HepG2 (cell line): Measurements from ENCODE around the gene RIIAD1. TPM values are rescaled to one million over a fixed set of nuclear protein-coding genes. Genes with fewer than 3 reads are reported as not detected.

Experiments
- CAMTA2 ChIP-seq: sonication (generic); formaldehyde crosslinking; IDR thresholded peaks from 2 replicates; pipeline ENCODE4 v1.4.0; 2020; ENCODE audit warnings: mild to moderate bottlenecking, missing genetic modification reagents, borderline replicate concordance
- CERS6 ChIP-seq: sonication (generic); formaldehyde crosslinking; IDR thresholded peaks from 2 replicates; pipeline ENCODE4 v1.5.0; 2020; ENCODE audit warnings: missing genetic modification reagents
- FOXK2 ChIP-seq: fragments of 450-650 bp; IDR thresholded peaks from 2 replicates; pipeline ENCODE4 v1.6.1; 2016
- HMG20A ChIP-seq: IDR thresholded peaks from 2 replicates; pipeline ENCODE4 v1.6.1; 2016; ENCODE audit warnings: borderline replicate concordance
- HNRNPH1 ChIP-seq: fragments of 200-400 bp; formaldehyde crosslinking; optimal IDR thresholded peaks from 2 replicates; pipeline ENCODE3; 2017; ENCODE audit warnings: mild to moderate bottlenecking, low read depth, low read length
- IKZF5 ChIP-seq: IDR thresholded peaks from 2 replicates; pipeline ENCODE4 v1.6.1; 2018; ENCODE audit warnings: missing genetic modification reagents, mild to moderate bottlenecking, missing compliant biosample characterization
- PHB2 ChIP-seq: fragments of 450-650 bp; IDR thresholded peaks from 2 replicates; pipeline ENCODE4 v1.6.1; 2018; ENCODE audit not compliant: partially characterized antibody
- RNF2 ChIP-seq: fragments of 450-650 bp; conservative IDR thresholded peaks from 2 replicates; pipeline ENCODE4 v1.6.1; 2016; ENCODE audit warnings: low read depth
- SAP130 ChIP-seq: IDR thresholded peaks from 2 replicates; pipeline ENCODE4 v1.6.1; 2016; ENCODE audit warnings: low read depth
- SATB2 ChIP-seq: sonication (generic); formaldehyde crosslinking; IDR thresholded peaks from 2 replicates; pipeline ENCODE4 v1.5.0; 2020; ENCODE audit warnings: missing genetic modification reagents
- SRSF1 ChIP-seq: fragments of 200-400 bp; formaldehyde crosslinking; optimal IDR thresholded peaks from 2 replicates; pipeline ENCODE3; 2017; ENCODE audit warnings: mild to moderate bottlenecking, low read depth, low read length, moderate library complexity
- TBX2 ChIP-seq: sonication (generic); formaldehyde crosslinking; IDR thresholded peaks from 2 replicates; pipeline ENCODE4 v1.5.0; 2020; ENCODE audit warnings: missing genetic modification reagents, mild to moderate bottlenecking, borderline replicate concordance
- TERF1 ChIP-seq: sonication (generic); formaldehyde crosslinking; IDR thresholded peaks from 2 replicates; pipeline ENCODE4 v1.8.0; 2022; ENCODE audit warnings: mild to moderate bottlenecking, missing genetic modification reagents, moderate library complexity
- ZFP36L1 ChIP-seq: sonication (generic); formaldehyde crosslinking; IDR thresholded peaks from 2 replicates; pipeline ENCODE4 v1.8.0; 2022; ENCODE audit warnings: mild to moderate bottlenecking, missing genetic modification reagents, moderate library complexity
- ZFP36L2 ChIP-seq: sonication (generic); formaldehyde crosslinking; IDR thresholded peaks from 2 replicates; pipeline ENCODE4 v1.4.0; 2020; ENCODE audit warnings: missing genetic modification reagents
- ZMYM4 ChIP-seq: sonication (generic); formaldehyde crosslinking; IDR thresholded peaks from 2 replicates; pipeline ENCODE4 v1.8.1; 2023; ENCODE audit warnings: mild to moderate bottlenecking, missing genetic modification reagents
- ZNF207 ChIP-seq: fragments of 450-650 bp; IDR thresholded peaks from 2 replicates; pipeline ENCODE4 v1.6.1; 2016; ENCODE audit warnings: antibody characterized with exemption, borderline replicate concordance
- ZNF337 ChIP-seq: sonication (generic); formaldehyde crosslinking; IDR thresholded peaks from 2 replicates; pipeline ENCODE4 v1.5.1; 2020; ENCODE audit warnings: missing genetic modification reagents, low read depth, mild to moderate bottlenecking, borderline replicate concordance
- ZNF607 ChIP-seq: sonication (generic); formaldehyde crosslinking; IDR thresholded peaks from 2 replicates; pipeline ENCODE4 v1.5.1; 2020; ENCODE audit warnings: missing genetic modification reagents, mild to moderate bottlenecking, borderline replicate concordance
- polyA plus RNA-seq, 8 experiments: library from polyadenylated mRNA; depleted of rRNA in 3 of 8; stranded (reverse) in 7 of 8; unstranded in 1 of 8; fragments of >200 nt; fragmentation: Illumina TruSeq in 4 of 8; extraction: Trizol in 4 of 8; gene quantifications; 2 replicates each; pipeline versions ENCODE4 v1.2.1 to v1.2.3, GENCODE V29; 2011 to 2016; ENCODE audit warnings: low read depth in 4 of 8, missing spikeins in 1 of 8, mixed read lengths in 1 of 8; ENCODE audit not compliant: insufficient read depth in 1 of 8
- total RNA-seq, 5 experiments: library from RNA; depleted of rRNA; stranded (reverse); fragments of >200 nt; fragmentation: Illumina TruSeq; extraction: Trizol; gene quantifications; 2 replicates each; pipeline ENCODE4 v1.2.3, GENCODE V29; 2016; ENCODE audit warnings: low read depth in 1 of 5
- TF ChIP-seq, protein P1 (sequence below): sonication (generic); formaldehyde crosslinking; IDR thresholded peaks from 2 replicates; pipeline ENCODE4 v1.5.0; 2020; ENCODE audit warnings: mild to moderate bottlenecking, missing genetic modification reagents, borderline replicate concordance
- TF ChIP-seq, protein P2 (sequence below): IDR thresholded peaks from 2 replicates; pipeline ENCODE4 v1.4.0; 2020; ENCODE audit warnings: mild to moderate bottlenecking, missing genetic modification reagents

The RIIAD1 gene
- total and polyA plus RNA-seq, 2 of the 13 experiments (the other 11 are each of a cell fraction or from before 2014, with no cell fraction given): not detected

GRCh38 chr1:151729157-151729965 lies 8.0 kb downstream of the RIIAD1 start (continued):
- TF ChIP-seq, protein P1, sequence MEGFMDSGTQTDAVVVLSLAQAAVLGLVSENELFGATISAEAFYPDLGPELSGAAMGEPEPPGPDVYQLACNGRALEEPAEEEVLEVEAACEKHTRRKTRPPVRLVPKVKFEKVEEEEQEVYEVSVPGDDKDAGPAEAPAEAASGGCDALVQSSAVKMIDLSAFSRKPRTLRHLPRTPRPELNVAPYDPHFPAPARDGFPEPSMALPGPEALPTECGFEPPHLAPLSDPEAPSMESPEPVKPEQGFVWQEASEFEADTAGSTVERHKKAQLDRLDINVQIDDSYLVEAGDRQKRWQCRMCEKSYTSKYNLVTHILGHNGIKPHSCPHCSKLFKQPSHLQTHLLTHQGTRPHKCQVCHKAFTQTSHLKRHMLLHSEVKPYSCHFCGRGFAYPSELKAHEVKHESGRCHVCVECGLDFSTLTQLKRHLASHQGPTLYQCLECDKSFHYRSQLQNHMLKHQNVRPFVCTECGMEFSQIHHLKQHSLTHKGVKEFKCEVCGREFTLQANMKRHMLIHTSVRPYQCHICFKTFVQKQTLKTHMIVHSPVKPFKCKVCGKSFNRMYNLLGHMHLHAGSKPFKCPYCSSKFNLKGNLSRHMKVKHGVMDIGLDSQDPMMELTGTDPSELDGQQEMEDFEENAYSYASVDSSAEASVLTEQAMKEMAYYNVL (CRISPR knock-in tag): no peak
- TF ChIP-seq CAMTA2 (CRISPR knock-in tag) (no peak), FOXK2 (0 out of 2 replicates have a peak, but pooled peaks have one; percentile 17), TERF1 (CRISPR knock-in tag) (no peak), ZFP36L2 (CRISPR knock-in tag) (no peak), SRSF1 (no peak), HMG20A (CRISPR knock-in tag) (no peak), ZNF207 (no peak), ZNF337 (CRISPR knock-in tag) (no peak), RNF2 (no peak), ZFP36L1 (CRISPR knock-in tag) (no peak), ZMYM4 (CRISPR knock-in tag) (no peak), ZNF607 (CRISPR knock-in tag) (no peak), PHB2 (no peak), SATB2 (CRISPR knock-in tag) (no peak), SAP130 (peak; percentile 52; the same call in 1 of the 2 replicates), TBX2 (CRISPR knock-in tag) (no peak), CERS6 (no peak), HNRNPH1 (no peak), IKZF5 (CRISPR knock-in tag) (no peak)
- TF ChIP-seq, protein P2, sequence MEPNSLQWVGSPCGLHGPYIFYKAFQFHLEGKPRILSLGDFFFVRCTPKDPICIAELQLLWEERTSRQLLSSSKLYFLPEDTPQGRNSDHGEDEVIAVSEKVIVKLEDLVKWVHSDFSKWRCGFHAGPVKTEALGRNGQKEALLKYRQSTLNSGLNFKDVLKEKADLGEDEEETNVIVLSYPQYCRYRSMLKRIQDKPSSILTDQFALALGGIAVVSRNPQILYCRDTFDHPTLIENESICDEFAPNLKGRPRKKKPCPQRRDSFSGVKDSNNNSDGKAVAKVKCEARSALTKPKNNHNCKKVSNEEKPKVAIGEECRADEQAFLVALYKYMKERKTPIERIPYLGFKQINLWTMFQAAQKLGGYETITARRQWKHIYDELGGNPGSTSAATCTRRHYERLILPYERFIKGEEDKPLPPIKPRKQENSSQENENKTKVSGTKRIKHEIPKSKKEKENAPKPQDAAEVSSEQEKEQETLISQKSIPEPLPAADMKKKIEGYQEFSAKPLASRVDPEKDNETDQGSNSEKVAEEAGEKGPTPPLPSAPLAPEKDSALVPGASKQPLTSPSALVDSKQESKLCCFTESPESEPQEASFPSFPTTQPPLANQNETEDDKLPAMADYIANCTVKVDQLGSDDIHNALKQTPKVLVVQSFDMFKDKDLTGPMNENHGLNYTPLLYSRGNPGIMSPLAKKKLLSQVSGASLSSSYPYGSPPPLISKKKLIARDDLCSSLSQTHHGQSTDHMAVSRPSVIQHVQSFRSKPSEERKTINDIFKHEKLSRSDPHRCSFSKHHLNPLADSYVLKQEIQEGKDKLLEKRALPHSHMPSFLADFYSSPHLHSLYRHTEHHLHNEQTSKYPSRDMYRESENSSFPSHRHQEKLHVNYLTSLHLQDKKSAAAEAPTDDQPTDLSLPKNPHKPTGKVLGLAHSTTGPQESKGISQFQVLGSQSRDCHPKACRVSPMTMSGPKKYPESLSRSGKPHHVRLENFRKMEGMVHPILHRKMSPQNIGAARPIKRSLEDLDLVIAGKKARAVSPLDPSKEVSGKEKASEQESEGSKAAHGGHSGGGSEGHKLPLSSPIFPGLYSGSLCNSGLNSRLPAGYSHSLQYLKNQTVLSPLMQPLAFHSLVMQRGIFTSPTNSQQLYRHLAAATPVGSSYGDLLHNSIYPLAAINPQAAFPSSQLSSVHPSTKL: peak; percentile 35; the same call in 1 of the 2 replicates
